COLO668 (cell line): ENCODE results near the gene TNS4.

ENCODE experiments used
- DNase-seq: peaks from one replicate; lab custom pipeline; 2025; ENCODE audit not compliant: unreplicated experiment; lab: John Stamatoyannopoulos, UW

The TNS4 gene

DNA sequence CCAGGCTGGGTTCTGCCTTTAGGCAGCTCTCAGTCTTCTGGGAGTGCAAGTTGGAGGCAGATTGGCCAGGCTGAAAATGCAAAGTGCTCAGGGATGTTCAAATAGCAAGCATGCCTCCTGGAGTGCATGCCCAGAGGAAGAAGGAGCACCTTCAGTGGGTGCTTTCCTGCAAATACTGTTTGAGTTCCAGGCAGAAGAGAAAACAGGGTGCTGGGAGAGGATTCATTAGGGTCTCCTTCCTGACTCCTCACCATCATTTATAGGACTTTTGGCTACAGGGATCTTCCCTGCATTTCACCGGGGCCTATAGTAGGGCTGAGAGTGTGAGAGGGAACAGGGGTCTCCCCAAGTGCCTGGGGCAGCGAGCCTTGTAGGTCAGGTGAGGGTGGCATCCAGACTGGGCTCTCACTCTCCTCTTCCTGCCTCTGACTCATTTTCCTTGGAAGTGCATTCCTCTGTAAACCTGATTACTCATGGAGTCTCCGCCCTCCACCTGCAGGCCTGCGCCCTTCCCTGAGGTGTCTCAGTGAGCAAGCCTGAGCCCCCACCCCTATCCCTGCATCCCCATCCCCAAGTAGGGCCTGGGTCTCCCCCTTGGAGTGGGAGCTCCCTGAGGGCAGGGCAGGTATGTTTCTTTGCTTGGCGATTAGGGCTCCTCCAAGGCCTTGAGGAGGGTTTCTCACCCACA is 17.1 kb upstream of the TNS4 start:
- no peak for DNase-seq

DNA sequence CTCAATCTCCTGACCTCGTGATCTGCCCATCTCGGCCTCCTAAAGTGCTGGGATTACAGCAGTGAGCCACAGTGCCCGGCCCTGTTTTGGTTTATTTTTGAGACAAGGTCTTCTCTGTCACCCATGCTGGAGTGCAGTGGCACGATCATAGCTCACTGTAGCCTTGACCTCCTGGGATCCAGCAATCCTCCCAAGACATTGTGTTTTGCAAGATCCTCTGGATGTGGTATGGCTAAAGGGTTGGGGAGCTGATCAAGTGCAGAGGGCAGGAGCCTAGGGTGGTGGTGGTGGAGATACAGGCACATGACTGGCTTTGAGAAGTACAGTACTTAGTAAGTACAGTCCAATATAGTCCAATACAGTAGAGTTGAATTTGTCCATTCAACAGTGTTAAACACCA is 16.6 kb upstream of the TNS4 start:
- no peak for DNase-seq

DNA sequence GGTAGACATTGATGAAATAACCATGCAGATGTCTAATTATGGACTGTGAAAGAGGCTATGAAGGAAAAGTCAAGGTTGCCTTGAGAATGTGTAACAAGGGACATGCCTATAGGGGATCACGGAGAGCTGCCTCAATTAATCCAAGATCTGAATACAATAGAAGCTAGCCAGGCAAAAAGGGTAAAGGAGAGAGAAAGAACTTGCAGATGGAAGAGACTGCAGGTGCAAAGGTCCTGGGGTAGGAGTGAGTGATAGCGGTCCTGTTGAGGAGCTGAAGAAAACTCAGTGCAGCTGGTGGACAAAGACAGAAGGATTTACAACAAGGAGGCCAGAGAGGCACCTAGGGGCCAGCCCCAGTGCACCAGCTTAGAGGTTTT is 15.9 kb upstream of the TNS4 start:
- no peak for DNase-seq

DNA sequence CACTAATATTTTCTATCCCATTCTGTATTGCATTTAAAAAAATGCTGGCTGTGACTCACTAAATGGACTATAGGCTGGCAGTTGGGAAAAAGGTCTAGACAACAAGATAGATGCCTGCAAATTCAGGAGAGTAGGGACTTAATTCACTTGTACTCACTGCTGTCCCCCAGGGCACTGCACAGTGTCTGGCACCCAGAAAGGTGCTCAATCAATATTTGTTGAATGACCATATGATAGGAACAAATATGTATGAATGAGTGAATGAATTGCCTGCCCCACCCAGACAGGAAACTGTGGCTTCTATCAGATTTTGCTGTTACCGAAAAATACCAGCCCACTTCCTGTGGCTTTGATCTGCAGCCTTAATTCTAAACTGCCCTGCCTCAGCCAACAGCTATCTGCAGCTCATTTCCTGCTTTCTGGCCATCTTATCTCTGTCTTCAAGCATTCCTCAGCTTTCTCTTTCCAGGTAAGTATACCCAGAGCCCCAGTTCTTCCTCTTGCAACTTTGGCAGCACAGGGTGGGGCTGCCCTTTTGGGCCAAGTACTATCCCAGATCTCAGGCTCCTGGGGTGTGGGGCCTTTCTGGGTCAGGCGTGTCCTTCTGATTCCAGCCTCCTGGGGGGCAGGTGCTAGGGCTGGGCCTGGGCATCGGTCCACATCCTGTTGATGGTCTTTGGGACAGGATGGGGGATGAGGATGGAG is 15.3 kb upstream of the TNS4 start:
- DNase-seq: no peak

DNA sequence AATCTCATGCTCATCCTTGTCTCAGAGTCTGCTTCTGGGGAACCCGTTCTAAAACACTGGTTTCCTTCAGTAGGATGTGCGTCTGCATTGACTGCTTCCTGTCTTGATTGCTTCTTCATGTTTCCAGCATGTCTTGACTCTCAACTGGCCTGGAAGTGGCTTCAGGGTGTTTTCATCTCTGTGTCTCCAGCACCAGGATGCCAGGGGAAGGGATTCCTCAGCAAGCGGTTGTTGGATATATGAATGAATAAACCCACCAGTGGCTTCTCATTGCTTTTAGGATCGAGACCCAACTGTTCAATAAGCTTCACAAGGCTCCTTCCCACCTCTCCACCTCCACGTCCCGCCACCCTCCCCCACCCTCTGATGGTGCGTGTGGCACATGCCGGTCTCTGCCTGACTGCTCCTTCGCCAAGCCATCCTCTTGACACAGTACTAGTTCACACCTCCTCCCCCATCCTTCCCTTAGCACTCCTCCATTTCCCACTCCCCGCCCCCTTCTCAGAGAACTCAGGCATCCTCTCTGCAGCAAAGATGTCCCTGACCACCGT is 14.1 kb upstream of the TNS4 start:
- no peak for DNase-seq

DNA sequence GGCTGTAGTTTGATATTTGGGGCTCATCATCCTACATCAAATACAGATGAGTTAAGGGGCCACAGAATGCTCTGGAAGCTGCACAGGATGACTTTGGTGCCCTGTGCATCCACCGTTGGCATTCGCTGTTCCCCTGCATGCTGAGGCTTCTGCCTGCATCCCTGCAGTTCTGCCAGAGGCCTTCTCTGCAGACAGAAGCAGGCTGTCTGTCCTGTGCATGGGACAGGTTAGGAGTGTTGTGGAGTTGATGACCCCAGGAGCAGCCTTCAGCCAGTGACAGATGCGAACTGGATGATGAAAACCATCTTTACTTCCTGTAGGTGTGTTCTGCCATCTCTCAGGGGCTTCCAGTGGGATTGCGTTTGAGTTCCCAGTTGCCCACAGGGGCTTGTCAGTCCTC is 13.6 kb upstream of the TNS4 start:
- DNase-seq: no peak

DNA sequence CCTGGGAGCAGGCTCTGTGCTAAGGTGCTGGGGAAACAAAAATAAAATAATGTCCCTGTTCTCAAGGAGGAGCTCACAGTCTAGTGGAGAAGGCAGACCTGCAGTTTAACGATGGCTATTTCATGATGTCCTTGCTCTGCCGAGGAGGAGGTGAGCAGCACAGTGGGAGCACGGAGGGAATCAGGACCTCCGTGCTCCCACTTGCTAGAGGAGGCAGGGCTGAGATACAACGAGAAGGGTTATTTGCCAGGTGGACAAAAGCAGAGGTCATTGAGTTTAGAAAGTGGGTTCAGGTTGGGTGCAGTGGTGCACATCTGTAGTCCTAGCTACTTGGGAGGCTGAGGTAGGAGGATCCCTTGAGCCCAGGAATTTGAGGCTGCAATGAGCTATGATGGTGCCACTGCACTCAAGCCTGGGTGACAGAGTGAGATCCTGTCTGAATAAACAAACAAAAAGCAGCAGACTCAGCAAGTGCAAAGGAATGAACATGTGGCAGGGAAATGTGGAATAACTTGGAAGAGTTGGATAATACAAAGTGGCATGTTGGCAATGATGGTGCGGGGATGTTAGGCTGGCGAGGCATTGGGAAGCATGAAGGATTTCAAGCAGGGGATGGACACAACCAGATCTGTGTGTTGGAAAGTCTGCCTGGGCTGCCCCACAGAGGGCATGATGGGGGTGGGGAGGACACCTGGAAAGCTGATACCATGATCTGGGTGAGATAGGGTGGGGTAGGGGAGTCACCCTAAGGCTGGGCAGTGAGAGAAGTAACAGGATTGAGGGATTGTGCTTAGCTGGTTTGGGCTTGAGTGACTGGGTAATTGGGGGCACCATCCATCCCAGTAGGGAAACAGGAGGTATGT is 12.8 kb upstream of the TNS4 start:
- no peak for DNase-seq

DNA sequence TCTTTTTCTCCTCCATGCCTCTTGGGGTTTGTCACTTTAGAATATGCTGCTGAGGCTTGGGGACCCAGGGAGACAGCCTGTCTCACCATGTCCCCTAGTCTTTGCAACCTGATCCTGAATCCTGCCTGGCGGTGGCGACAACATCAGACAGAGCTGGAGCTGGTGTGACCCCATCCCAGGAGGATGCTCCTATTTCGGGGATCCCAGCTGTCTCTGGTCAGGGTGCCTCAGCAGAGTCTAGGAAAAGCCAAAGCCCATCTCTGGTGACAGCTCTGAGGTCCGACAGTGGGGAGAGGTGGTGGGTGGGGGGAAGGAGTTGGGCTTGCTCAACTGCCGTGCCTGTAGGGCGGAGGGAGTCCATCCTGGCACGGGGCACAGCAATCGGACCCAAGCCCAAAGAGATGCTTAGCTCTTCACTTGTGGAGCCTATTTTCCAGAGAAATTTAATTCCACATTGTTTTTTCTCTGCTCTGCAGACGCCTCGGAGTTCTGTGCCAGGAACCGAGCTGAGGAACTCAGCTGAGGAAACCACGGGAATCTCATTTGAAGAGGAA is 10.3 kb upstream of the TNS4 start:
- no peak for DNase-seq

DNA sequence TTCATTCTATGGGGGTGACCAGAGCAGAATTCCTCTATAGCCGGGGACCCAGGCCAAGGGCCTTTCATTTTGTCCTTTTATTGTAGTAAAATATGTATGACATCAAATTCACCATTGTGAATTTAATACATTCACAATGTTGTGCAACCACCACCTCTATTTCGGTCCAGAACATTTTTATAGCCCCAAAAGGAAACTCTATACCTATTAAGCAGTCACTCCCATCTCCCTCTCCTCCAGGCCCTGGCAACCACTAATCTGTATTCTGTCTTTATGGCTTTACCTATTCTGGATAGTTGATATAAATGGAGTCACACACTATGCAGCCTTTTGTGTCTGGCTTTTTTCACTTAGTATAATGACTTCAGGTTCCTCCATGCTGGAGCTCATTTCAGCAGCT is 9.7 kb upstream of the TNS4 start:
- no peak for DNase-seq

DNA sequence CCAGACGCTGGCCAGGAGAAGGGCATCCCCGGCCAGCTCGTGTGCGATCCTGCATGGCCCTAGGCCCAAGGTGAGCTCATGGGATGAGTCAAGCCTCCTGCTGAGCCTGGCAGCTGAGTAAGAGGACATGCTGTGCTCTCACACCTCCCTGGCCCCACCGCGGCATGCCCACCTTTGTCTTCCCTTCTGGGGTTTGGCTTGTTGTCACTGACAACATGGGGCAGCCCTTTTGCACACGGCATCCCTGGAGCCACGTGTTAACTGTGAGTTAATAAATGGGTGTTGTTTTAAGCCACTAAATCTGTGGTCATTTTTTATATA is 8.9 kb upstream of the TNS4 start:
- no peak for DNase-seq

DNA sequence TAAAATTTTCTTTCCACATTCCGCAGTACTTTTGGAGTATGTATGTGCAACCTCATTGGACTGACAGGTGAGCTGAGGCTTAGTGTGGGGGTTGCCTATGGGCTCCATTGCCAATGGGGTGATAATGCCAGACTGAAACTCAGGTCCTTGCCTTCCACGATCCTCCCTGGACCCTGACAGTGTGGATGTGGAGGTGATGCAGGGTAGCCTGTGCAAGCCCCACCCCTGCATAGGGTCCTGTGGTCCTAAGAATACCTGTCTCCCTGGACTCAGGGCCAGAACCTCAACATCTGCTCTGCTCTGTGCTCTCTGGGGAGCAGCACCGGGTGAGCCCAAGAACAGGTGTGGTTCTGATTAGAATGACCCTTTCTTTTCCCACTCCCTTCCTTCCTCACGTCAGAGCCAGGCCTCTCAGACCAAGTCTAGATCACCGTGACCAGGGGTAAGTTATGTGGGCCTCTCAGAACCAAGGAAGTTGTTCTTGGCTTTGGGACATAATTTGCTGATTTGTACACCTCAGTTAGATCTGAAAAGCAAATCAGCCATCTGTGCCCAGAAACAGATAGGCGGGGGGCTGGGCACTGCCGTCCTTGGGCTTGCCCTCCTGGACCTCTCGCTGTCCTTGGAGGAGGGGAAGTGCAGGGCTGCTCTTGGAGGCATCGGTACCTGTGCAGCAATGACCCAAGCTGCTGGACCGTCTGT is 8.4 kb upstream of the TNS4 start:
- DNase-seq: no peak

DNA sequence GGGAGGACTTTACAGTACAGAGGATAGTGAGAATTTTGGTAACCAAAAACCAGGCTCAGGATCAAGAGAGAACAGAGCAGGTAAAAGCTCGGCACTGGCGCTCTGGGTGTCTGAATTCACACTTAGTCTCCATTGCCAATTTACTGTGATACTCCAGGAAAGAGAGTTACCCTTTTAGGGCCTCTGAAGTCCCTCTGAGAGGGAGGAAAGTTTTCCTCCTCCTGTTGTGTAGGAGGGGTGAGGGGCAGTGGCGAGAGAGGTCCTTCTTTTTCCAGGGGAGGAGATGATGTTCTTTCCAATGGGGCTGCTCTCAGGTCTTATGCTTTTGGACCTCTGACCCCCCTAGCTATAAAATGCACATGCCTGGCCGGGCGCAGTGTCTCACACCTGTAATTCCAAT is 5.4 kb upstream of the TNS4 start:
- DNase-seq: no peak

DNA sequence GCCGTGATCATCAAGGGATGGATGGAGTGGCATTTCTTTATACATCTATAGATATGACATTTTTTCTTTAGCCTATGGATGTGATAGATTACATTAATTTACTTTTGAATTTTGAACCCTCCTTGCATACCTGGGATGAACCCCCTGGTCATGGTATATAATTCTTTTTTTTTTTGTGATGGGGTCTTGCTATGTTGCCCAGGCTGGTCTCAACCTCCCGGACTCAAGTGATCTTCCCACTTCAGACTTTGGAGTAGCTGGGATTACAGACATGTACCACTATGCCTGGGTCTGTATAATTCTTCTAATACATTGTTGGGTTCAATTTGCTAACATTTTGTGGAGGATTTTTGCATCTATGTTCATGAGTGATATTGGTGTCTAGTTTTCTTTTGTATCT is 1.7 kb upstream of the TNS4 start:
- DNase-seq: no peak

DNA sequence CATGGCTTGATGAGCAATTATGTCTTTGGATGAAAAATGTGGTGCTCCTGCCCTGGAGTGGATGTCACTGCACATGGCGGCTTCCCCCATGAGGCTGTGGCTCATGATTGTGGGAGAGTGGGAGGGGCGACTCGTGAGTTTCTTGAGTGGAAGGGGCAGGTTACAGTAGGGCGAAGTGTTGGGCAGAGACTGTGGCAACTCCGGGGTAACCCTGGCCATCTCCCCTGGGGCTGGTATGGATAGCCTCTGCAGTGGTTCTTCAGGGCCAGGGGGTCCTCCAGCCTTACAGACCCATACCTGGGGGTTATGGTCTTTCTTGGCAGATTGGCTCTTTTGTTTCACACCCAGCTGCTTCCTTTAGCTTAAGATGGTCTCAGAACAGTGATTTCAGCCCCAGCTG is 1.3 kb upstream of the TNS4 start:
- no peak for DNase-seq

DNA sequence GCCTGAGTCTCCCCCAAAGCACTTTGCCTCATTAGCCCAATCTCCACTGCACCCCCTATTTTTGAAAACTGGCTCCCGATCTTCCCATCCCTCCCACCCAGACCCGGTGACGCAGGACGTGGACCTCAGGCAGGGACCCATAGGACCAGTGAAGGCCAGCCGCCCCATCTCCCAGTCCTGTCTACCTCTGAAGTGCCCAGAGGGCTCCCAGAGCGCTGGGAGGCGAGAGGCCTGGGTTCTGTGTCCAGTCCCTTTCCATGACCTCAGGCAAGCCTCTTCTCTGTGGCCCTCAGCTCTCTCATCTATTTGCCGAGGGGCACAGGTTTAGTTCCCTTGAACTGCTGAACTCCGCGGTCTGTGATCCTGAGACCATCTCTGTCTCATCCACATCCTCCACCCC is 714 bp downstream of the TNS4 start:
- DNase-seq: no peak

DNA sequence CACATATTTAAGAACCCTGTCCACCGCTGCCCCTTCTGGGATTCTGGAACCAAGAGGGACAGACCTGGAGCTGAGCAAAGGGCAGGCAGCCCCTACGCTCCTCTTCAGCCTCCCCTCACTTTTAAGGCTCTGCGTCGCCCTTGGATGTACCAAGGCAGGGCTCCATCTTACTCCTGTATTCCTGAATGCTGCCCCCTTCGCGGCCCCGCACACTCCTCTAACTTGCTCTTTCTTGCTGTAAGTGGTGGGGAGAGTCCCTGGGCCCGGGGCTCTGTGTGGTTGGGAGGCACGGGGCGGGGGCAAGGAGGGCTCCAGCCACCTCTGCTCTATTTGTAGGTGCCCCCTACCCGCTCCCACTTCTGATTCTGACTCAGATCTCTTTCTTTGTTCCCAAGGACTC is 1.2 kb downstream of the TNS4 start:
- DNase-seq: no peak

DNA sequence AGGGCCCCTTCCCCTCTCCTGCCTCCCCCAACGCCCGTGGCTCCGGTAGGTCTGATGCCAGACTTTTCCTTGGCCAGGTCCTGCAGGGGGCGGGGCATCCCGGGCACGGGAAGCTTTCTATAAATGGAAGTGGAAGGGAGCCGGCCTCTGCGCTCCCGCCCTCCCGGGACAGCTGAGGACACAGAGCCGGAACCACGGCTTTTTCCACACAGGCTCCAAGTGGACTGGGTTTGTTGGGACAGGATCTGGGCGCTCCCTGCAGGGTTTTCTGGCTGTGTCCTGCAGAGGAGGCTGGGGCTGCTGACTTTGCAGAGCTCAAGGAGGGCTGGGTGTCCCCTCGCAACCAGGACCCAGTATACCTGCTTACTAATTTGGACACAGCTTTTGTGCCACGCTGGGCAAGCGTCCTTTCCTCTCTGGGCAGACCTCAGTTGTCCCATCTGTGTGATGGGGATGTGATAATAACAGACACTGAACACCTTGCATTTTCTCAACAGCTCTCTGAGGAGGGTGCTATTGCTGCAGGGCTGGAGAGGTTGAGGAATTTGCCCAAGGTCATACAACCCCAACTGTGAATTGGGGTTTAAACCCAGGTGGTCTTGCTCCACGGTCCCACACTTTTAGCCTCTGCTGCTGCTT is 1.8 kb downstream of the TNS4 start:
- DNase-seq: peak; percentile 37

DNA sequence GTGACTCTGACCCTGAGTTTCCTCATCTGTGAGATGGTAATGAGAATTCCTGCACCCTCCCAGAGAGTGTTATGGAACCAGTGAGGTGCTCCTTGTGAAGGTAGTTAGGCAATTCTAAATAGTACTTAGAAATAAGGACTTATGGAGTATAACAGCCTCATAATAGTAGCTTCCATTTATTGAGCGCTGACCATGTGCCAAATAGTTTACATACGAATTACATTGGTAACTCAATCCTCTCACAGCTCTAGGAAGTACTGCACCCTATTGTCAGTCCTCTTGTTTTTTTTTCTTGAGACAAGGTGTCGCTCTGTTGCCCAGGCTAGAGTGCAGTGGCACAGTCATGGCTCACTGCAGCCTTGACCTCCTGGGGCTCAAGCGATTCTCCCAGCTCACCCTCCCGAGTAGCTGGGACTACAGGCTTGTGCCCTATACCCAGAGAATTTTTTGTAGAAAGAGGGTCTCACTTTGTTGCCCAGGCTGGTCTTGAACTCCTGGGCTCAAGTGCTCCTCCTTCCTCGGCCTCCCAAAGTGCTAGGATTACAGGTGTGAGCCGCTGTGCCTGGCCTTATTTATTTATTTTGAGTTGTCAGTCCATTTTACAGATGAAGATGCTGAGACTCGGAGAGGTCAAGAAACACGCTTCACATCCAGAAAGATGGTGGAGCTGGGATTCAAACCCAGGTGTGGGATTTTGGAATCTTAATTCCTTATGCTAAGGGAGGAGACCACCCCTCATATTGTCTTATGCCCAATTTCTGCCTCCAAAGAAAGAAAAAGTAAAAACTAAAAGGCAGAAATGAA is 2.9 kb downstream of the TNS4 start:
- DNase-seq: no peak

DNA sequence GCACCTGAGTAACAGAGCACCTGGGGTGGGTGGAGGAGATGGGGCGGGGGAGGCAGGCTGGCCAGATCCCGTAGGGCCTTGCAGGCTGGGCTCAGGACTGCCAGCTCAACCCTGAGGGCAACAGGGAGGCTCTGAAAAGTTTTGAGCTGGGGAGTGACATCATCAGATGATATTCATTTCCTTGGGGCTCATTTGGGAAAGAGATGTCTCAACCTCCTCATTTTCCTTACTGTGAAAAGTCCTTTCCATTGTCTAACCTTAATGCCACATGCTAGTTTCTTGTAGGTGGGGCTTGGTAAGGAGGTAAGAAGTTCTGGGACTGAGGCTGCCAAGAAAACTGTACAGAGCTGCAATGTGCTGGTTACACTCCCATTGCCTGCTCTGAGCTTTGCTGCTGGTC is 3.7 kb downstream of the TNS4 start:
- DNase-seq: no peak
